Hepatocyte (in vitro differentiated cells): ENCODE measurements around the gene GRID1.

ENCODE experiments used
- EZH2 ChIP-seq: fragments of 200-600 bp; sonication (generic); IDR thresholded peaks from 2 replicates; pipeline ENCODE4 v1.6.1; 2016; ENCODE audit warnings: antibody characterized with exemption, mild to moderate bottlenecking, borderline replicate concordance
- EZH2phosphoT487 ChIP-seq: fragments of 200-600 bp; sonication (generic); IDR thresholded peaks from one replicate; pipeline ENCODE4 v1.6.1; 2018; ENCODE audit warnings: antibody characterized with exemption, mild to moderate bottlenecking, low read depth, moderate library complexity; ENCODE audit not compliant: unreplicated experiment, severe bottlenecking
- TF ChIP-seq, protein P1 (sequence below): fragments of 200-600 bp; sonication (generic); IDR thresholded peaks from 2 replicates; pipeline ENCODE4 v1.5.1; 2016; ENCODE audit warnings: antibody characterized with exemption, mild to moderate bottlenecking; ENCODE audit not compliant: poor library complexity

GRCh38 chr10:86137561-86137960 lies 229.0 kb downstream of the GRID1 start:
- TF ChIP-seq EZH2 (no peak), EZH2phosphoT487 (no peak)
- TF ChIP-seq, protein P1, sequence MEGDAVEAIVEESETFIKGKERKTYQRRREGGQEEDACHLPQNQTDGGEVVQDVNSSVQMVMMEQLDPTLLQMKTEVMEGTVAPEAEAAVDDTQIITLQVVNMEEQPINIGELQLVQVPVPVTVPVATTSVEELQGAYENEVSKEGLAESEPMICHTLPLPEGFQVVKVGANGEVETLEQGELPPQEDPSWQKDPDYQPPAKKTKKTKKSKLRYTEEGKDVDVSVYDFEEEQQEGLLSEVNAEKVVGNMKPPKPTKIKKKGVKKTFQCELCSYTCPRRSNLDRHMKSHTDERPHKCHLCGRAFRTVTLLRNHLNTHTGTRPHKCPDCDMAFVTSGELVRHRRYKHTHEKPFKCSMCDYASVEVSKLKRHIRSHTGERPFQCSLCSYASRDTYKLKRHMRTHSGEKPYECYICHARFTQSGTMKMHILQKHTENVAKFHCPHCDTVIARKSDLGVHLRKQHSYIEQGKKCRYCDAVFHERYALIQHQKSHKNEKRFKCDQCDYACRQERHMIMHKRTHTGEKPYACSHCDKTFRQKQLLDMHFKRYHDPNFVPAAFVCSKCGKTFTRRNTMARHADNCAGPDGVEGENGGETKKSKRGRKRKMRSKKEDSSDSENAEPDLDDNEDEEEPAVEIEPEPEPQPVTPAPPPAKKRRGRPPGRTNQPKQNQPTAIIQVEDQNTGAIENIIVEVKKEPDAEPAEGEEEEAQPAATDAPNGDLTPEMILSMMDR: no peak
